Transverse colon (tissue), 4 donors: ENCODE data around the gene SLC46A1. TPM values are rescaled to one million over a fixed set of nuclear protein-coding genes. Genes with fewer than 3 reads are reported as not detected.
A peak's percentile ranks its signal among the peaks of the same experiment; 100 is the strongest.

ENCODE experiments used
- DNase-seq: peaks from one replicate; pipeline ENCODE4 v3.0.0-alpha.2; 2019
- H3K27ac ChIP-seq, 4 donors: fragments of 200-600 bp; sonication (generic); 2 replicates each; pipeline ENCODE4 v1.5.1; 2016 to 2018; ENCODE audit warnings: inconsistent platforms in 4 of 4
- H3K27me3 ChIP-seq: fragments of 200-600 bp; sonication (generic); 2 replicates; pipeline ENCODE4 v1.5.1; 2017; ENCODE audit warnings: inconsistent platforms
- H3K36me3 ChIP-seq, 4 donors: fragments of 200-600 bp; sonication (generic); 2 replicates each; pipeline ENCODE4 v1.5.1; 2017 to 2019; ENCODE audit warnings: inconsistent platforms in 4 of 4
- H3K4me1 ChIP-seq, 4 donors: fragments of 200-600 bp; sonication (generic); 2 replicates each; pipeline ENCODE4 v1.5.1; 2017 to 2020; ENCODE audit warnings: inconsistent platforms in 4 of 4
- H3K4me3 ChIP-seq, 4 donors: fragments of 200-600 bp; sonication (generic); 1 replicate in 1 of 4; 2 replicates in 3 of 4; pipeline versions ENCODE4 v1.5.1 to v1.6.1; 2017 to 2019; ENCODE audit warnings: inconsistent platforms in 4 of 4
- H3K9me3 ChIP-seq, 2 donors: fragments of 200-600 bp; sonication (generic); 2 replicates each; pipeline ENCODE4 v1.5.1; 2017 to 2019; ENCODE audit warnings: inconsistent platforms in 2 of 2
- EP300 ChIP-seq: sonication (generic); formaldehyde crosslinking; IDR thresholded peaks from one replicate; pipeline ENCODE4 v1.6.1; 2017; ENCODE audit warnings: antibody characterized with exemption, low read depth
- POLR2A ChIP-seq: fragments of 450-650 bp; IDR thresholded peaks from one replicate; pipeline ENCODE4 v1.6.1; 2016; ENCODE audit warnings: antibody characterized with exemption, mild to moderate bottlenecking, moderate library complexity
- POLR2AphosphoS5 ChIP-seq, 3 donors: sonication (generic); formaldehyde crosslinking; IDR thresholded peaks; one replicate each; pipeline ENCODE4 v1.6.1; 2016; ENCODE audit warnings: antibody characterized with exemption in 3 of 3
- WGBS, 2 donors: methylation state at CpG; one replicate each; pipeline ENCODE4 v1.1.5; 2018; ENCODE audit warnings: low coverage in 1 of 2; 5-methylcytosine and 5-hydroxymethylcytosine counted together
- in situ Hi-C, 4 donors: fragments of 200-750 bp; cut with MboI; loops; one replicate each; pipeline versions ENCODE4 v1.15.0 to v1.15.1; 2017; ENCODE audit warnings: low sequenced_read_pairs in 3 of 4, low pct_ligation_motif_present in 1 of 4, low pct_unique_long_range_greater_than_20kb in 1 of 4
- intact Hi-C: fragments of 100-400 bp; cut with DNase I; formaldehyde crosslinking; loops from one replicate; pipeline ENCODE4 v1.15.1; 2023; ENCODE audit warnings: low total_unique reads
- total RNA-seq, 4 donors: library from RNA; depleted of rRNA; stranded (reverse); fragments of >200 nt; gene quantifications; one replicate each; pipeline ENCODE4 v1.1.0, GENCODE V29; 2016
- TF ChIP-seq, protein P1 (sequence below), 5 experiments: fragments of 200-600 bp in 3 of 5; fragments of 450-650 bp in 2 of 5; sonication (generic) in 3 of 5; IDR thresholded peaks; 1 replicate in 2 of 5; 2 replicates in 3 of 5; pipeline ENCODE4 v1.5.1; 2016 to 2017; ENCODE audit warnings: antibody characterized with exemption in 5 of 5, inconsistent platforms in 3 of 5, mild to moderate bottlenecking in 2 of 5, moderate library complexity in 1 of 5

SLC46A1 gene
- total RNA-seq, result 10 to 100 TPM in 2 of 4 donors, 1 to 10 TPM in 2; 7.5 to 15.9 (median 11.0) TPM

DNA sequence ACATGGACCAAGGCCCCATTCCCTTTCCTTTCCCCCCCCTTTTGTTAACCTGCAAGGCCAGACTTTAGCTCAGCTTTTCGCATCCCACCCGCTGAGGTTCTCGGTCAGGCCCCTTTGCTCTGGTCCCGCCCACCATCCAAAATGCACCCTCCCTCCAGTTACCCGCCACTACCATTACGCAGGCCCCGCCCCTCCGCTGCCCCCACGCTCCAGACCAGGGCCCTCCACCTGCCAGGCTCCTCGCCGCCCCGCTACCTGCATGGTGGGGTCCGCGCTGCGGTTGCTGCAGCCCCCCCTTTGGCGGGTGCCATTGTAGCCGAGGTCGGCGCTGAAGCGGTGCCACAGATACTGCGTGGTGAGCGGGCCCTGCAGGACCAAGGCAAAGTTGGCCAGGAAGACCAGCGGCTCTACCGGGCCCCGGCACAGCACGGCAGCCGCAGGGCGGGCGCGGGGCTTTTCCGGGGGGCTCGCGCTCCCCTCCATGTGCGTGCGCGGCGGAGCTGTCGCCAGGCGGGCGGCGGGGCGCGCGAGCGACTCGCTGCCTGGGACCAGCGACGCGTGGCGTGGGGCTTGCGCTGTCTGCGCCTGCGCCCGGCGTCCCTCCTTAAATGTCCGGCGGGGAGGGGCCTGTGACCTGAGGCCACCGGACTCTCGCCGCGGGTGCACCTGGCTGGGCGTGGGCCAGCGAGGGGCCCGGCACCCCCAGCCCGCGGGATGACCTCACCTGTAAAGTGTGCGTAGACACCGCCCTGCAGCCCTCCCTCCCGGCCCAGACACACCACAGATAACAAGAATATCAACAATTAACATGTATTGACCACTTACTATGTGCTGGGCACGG lies at the start of gene SLC46A1:
Gene SLC46A1, minus strand, starts transcription at position 581 of the 841 bp plus-strand sequence. Its CDS starts 98 bp downstream, at position 483.
- WGBS, 2 donors, result 0 to 1% methylated on average over 6 to 35 of the region's 70 CpGs
- in situ Hi-C loops (no loop called here), intact Hi-C loops (no loop called here)
- H3K27ac ChIP-seq, result peak within 1 kb of the TSS; percentile 35 to 77 (median 64)
- TF ChIP-seq, protein P1, sequence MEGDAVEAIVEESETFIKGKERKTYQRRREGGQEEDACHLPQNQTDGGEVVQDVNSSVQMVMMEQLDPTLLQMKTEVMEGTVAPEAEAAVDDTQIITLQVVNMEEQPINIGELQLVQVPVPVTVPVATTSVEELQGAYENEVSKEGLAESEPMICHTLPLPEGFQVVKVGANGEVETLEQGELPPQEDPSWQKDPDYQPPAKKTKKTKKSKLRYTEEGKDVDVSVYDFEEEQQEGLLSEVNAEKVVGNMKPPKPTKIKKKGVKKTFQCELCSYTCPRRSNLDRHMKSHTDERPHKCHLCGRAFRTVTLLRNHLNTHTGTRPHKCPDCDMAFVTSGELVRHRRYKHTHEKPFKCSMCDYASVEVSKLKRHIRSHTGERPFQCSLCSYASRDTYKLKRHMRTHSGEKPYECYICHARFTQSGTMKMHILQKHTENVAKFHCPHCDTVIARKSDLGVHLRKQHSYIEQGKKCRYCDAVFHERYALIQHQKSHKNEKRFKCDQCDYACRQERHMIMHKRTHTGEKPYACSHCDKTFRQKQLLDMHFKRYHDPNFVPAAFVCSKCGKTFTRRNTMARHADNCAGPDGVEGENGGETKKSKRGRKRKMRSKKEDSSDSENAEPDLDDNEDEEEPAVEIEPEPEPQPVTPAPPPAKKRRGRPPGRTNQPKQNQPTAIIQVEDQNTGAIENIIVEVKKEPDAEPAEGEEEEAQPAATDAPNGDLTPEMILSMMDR (IDR thresholded peaks at IDR 0.05), result no peak
- no peaks in the 10 kb centered on the region for H3K36me3 ChIP-seq
- H3K4me1 ChIP-seq, result peaks cover 3 to 26% (median 22%) of the 10 kb centered on the region in 4 donors
- H3K27me3 ChIP-seq, result no peaks in the 10 kb centered on the region
- DNase-seq, result peak; percentile 73
- H3K4me3 ChIP-seq, result peak within 1 kb of the TSS; percentile 57 to 88 (median 74)
- H3K9me3 ChIP-seq, result no peaks in the 10 kb centered on the region

DNA sequence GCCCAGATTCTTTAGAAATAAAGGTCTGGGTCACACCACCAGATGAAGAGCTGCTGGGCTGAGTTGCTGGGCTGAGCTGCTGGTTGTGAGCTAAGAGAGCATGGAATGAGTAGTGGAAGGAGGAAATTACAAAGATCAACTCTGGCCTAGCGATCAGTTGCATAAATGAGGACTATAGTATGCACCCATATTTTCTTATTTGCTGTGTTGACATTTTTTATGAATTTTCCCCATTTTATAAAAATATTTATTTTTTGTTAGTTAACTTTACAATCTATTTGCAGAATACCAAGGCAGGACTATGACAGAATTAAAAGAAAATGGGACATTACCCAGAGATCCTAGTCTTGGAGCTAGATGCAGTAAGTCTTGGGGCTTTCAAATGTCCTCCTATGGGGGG lies 43.8 kb upstream of the SLC46A1 start:
- no peaks in the 10 kb centered on the region for H3K9me3 ChIP-seq
- H3K27ac ChIP-seq, result no peak overlapping the region
- DNase-seq, result no peak
- WGBS, 2 donors, result 75 to 86% methylated on average over 1 of the region's 1 CpG
- H3K36me3 ChIP-seq, result no peaks in the 10 kb centered on the region
- H3K4me3 ChIP-seq, result no peak overlapping the region
- H3K27me3 ChIP-seq, result no peaks in the 10 kb centered on the region
- intact Hi-C loops (no loop called here), in situ Hi-C loops (no loop called here)
- no peaks in the 10 kb centered on the region for H3K4me1 ChIP-seq
- no peak for TF ChIP-seq POLR2AphosphoS5 (IDR thresholded peaks at IDR 0.05)
- no peak for TF ChIP-seq EP300
- TF ChIP-seq, protein P1 (IDR thresholded peaks at IDR 0.05), result no peak
- no peak for TF ChIP-seq POLR2A

- WGBS, 2 donors, result 66 to 71% methylated on average over 5 of the region's 5 CpGs
- in situ Hi-C loops, result no loop called here
- TF ChIP-seq POLR2AphosphoS5 (IDR thresholded peaks at IDR 0.05) (no peak), POLR2A (no peak), EP300 (no peak)
- TF ChIP-seq, protein P1 (IDR thresholded peaks at IDR 0.05), result no peak
- Histone ChIP-seq H3K36me3 (no peaks in the 10 kb centered on the region), H3K9me3 (no peaks in the 10 kb centered on the region), H3K27ac (no peak overlapping the region), H3K4me3 (no peak overlapping the region), H3K27me3 (no peaks in the 10 kb centered on the region), H3K4me1 (no peaks in the 10 kb centered on the region)
- intact Hi-C loops, result no loop called here
- no peak for DNase-seq
These were observed 41.4 kb upstream of the SLC46A1 start for GRCh38 chr17:28447396-28447760.

DNA sequence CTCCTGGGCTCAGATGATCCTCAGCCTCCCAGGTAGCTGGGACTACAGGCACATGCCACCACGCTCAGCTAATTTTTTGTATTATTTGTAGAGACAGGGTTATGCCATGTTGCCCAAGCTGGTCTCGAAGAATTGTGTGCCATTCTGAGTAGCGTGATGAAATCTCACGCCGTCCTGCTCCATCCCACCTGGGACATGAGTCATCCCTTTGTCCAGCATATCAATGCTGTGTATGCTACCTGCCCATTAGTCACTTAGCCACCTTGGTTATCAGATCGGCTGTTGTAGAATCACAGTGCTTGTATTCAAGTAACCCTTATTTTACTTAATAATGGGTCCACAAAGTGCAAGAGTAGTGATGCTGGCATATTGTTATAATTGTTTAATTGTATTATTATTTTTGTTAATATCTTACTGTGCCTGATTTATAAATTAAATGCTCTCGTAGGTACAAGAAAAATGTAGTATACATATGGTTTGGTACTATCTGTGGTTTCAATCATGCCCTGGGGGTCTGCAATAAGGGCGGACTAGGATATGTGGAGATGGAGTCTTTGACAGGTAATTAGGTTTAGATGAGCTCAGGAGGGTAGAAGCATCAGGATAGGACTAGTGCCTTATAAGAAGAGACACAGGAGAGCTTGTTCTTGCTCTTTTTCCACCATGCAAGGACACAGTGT lies 40.8 kb upstream of the SLC46A1 start:
- Histone ChIP-seq H3K4me3 (no peak overlapping the region), H3K27ac (no peak overlapping the region), H3K27me3 (no peaks in the 10 kb centered on the region), H3K9me3 (no peaks in the 10 kb centered on the region), H3K4me1 (no peaks in the 10 kb centered on the region), H3K36me3 (no peaks in the 10 kb centered on the region)
- TF ChIP-seq POLR2AphosphoS5 (IDR thresholded peaks at IDR 0.05) (no peak), POLR2A (no peak), EP300 (no peak)
- TF ChIP-seq, protein P1 (IDR thresholded peaks at IDR 0.05), result no peak
- WGBS, 2 donors, result 62 to 86% methylated on average over 3 to 8 of the region's 8 CpGs
- intact Hi-C loops (no loop called here), in situ Hi-C loops (no loop called here)
- DNase-seq, result no peak
